T-helper 2 cell treated with Interferon-gamma antibody and Interleukin-4, amounts not matched to agents 5 μg/mL and 100 μg/mL, for 36 hours (primary cell): ENCODE measurements around the gene TTLL7.

Experiments
- DNase-seq: peaks from one replicate; pipeline ENCODE4 v3.0.0; 2021; ENCODE audit warnings: low spot score
- H3K27ac Mint-ChIP-seq: one replicate; pipeline ENCODE4 v1.8.0; 2021; ENCODE audit warnings: mild to moderate bottlenecking, mixed read lengths
- H3K27me3 Mint-ChIP-seq: one replicate; pipeline ENCODE4 v1.8.0; 2021; ENCODE audit warnings: low read depth, mixed read lengths
- H3K36me3 Mint-ChIP-seq: one replicate; pipeline ENCODE4 v1.8.0; 2021; ENCODE audit warnings: low read depth, mixed read lengths
- H3K4me1 Mint-ChIP-seq: one replicate; pipeline ENCODE4 v1.8.0; 2021; ENCODE audit warnings: low read depth, mixed read lengths
- H3K4me3 Mint-ChIP-seq: one replicate; pipeline ENCODE4 v1.8.0; 2022; ENCODE audit warnings: mild to moderate bottlenecking, moderate library complexity, mixed read lengths
- H3K9me3 Mint-ChIP-seq: one replicate; pipeline ENCODE4 v1.8.0; 2021; ENCODE audit warnings: mixed read lengths

The TTLL7 gene

GRCh38 chr1:83827741-83828140 lies 171.2 kb downstream of the TTLL7 start:
- Mint-ChIP-seq H3K9me3 (peaks cover 6% of the 10 kb centered on the region), H3K36me3 (no peaks in the 10 kb centered on the region), H3K4me1 (no peaks in the 10 kb centered on the region), H3K27ac (no peak overlapping the region), H3K4me3 (no peak overlapping the region), H3K27me3 (no peaks in the 10 kb centered on the region)
- DNase-seq: no peak

- no peaks in the 10 kb centered on the region for H3K36me3 Mint-ChIP-seq
- H3K27me3 Mint-ChIP-seq: no peaks in the 10 kb centered on the region
- H3K4me1 Mint-ChIP-seq: no peaks in the 10 kb centered on the region
- no peak for DNase-seq
- no peak overlapping the region for H3K4me3 Mint-ChIP-seq
- peaks cover 6% of the 10 kb centered on the region for H3K9me3 Mint-ChIP-seq
- H3K27ac Mint-ChIP-seq: no peak overlapping the region
Measured at GRCh38 chr1:83822208-83822607, 176.7 kb downstream of the TTLL7 start.

- no peaks in the 10 kb centered on the region for H3K4me1 Mint-ChIP-seq
- H3K27ac Mint-ChIP-seq: no peak overlapping the region
- H3K27me3 Mint-ChIP-seq: no peaks in the 10 kb centered on the region
- H3K9me3 Mint-ChIP-seq: peaks cover 6% of the 10 kb centered on the region
- DNase-seq: no peak
- H3K4me3 Mint-ChIP-seq: no peak overlapping the region
- no peaks in the 10 kb centered on the region for H3K36me3 Mint-ChIP-seq
Measured at GRCh38 chr1:83819436-83819835, 179.5 kb downstream of the TTLL7 start.

- no peak overlapping the region for H3K27ac Mint-ChIP-seq
- peaks cover 4% of the 10 kb centered on the region for H3K9me3 Mint-ChIP-seq
- H3K27me3 Mint-ChIP-seq: no peaks in the 10 kb centered on the region
- H3K4me1 Mint-ChIP-seq: no peaks in the 10 kb centered on the region
- no peak overlapping the region for H3K4me3 Mint-ChIP-seq
- no peaks in the 10 kb centered on the region for H3K36me3 Mint-ChIP-seq
- DNase-seq: no peak
Measured at GRCh38 chr1:83818916-83819315, 180.0 kb downstream of the TTLL7 start.

GRCh38 chr1:83816836-83817235 lies 182.1 kb downstream of the TTLL7 start:
- Mint-ChIP-seq H3K9me3 (no peaks in the 10 kb centered on the region), H3K27me3 (no peaks in the 10 kb centered on the region), H3K36me3 (no peaks in the 10 kb centered on the region), H3K27ac (no peak overlapping the region), H3K4me1 (no peaks in the 10 kb centered on the region), H3K4me3 (no peak overlapping the region)
- DNase-seq: no peak

GRCh38 chr1:83815330-83815729 lies 183.6 kb downstream of the TTLL7 start:
- DNase-seq: no peak
- H3K4me3 Mint-ChIP-seq: no peak overlapping the region
- H3K9me3 Mint-ChIP-seq: no peaks in the 10 kb centered on the region
- H3K4me1 Mint-ChIP-seq: no peaks in the 10 kb centered on the region
- no peak overlapping the region for H3K27ac Mint-ChIP-seq
- no peaks in the 10 kb centered on the region for H3K27me3 Mint-ChIP-seq
- no peaks in the 10 kb centered on the region for H3K36me3 Mint-ChIP-seq
